Panc1 (cell line): ENCODE data around the gene ECHDC3. TPM values are rescaled to one million over a fixed set of nuclear protein-coding genes. Genes with fewer than 3 reads are reported as not detected.
A peak's percentile ranks its signal among the peaks of the same experiment; 100 is the strongest.

ENCODE experiments used
- ATAC-seq: fragments of 200-7000 bp; cut with Tn5 transposase; 2 replicates; pipeline ENCODE4 v1.9.1; 2020; ENCODE audit warnings: mild to moderate bottlenecking, moderate library complexity
- BruUV-seq: library from RNA; stranded (reverse); fragments of 400-500 nt; replicated peaks from 2 replicates; lab custom pipeline; 2021; lab: Mats Ljungman, UMichigan
- CTCF ChIA-PET: fragments of 300-600 bp; sonication (Branson Sonifier 250); formaldehyde crosslinking; loops from one replicate; lab custom pipeline; 2022; ENCODE audit warnings: antibody characterized with exemption; lab: Charles Lee
- POLR2A ChIA-PET: fragments of 300-600 bp; sonication (Branson Sonifier 250); formaldehyde crosslinking; loops from one replicate; lab custom pipeline; 2022; ENCODE audit warnings: antibody characterized with exemption; lab: Charles Lee
- DNase-seq: peaks from one replicate; pipeline ENCODE4 v3.0.0-alpha.2; 2010; ENCODE audit warnings: low read depth, low spot score
- H3K27ac ChIP-seq: 2 replicates; pipeline ENCODE4 v1.5.1; 2011; ENCODE audit warnings: mild to moderate bottlenecking, low read length, inconsistent platforms
- H3K27me3 ChIP-seq: fragments of 200-500 bp; sonication (Bioruptor generic); 2 replicates; pipeline ENCODE4 v1.6.0; 2014; ENCODE audit warnings: low read length, inconsistent platforms; ENCODE audit not compliant: control insufficient read depth, insufficient read depth
- H3K36me3 ChIP-seq: fragments of 200-500 bp; sonication (Bioruptor generic); 2 replicates; pipeline ENCODE4 v1.5.1; 2014; ENCODE audit warnings: inconsistent platforms, mild to moderate bottlenecking, low read length, moderate library complexity; ENCODE audit not compliant: control insufficient read depth, insufficient read depth
- H3K4me1 ChIP-seq: 2 replicates; pipeline ENCODE4 v1.5.1; 2011; ENCODE audit warnings: inconsistent platforms, mild to moderate bottlenecking, low read length, moderate library complexity; ENCODE audit not compliant: control insufficient read depth, insufficient read depth
- H3K4me3 ChIP-seq, 2 experiments: 2 replicates each; pipeline ENCODE4 v1.5.1; 2011 to 2012; ENCODE audit warnings: low read depth in 2 of 2, low read length in 2 of 2, mild to moderate bottlenecking in 2 of 2, inconsistent platforms in 1 of 2, moderate library complexity in 1 of 2
- H3K9me3 ChIP-seq: fragments of 200-500 bp; sonication (Bioruptor generic); 2 replicates; pipeline ENCODE4 v1.5.1; 2014; ENCODE audit warnings: low read depth, mild to moderate bottlenecking, inconsistent platforms, low read length, moderate library complexity; ENCODE audit not compliant: control insufficient read depth, insufficient read depth
- POLR2AphosphoS5 ChIP-seq: IDR thresholded peaks from 2 replicates; pipeline ENCODE4 v1.6.1; 2012; ENCODE audit warnings: mild to moderate bottlenecking, low read depth, low read length, moderate library complexity
- SIN3A ChIP-seq: IDR thresholded peaks from 2 replicates; pipeline ENCODE4 v1.6.1; 2012; ENCODE audit warnings: low read depth, mild to moderate bottlenecking, low read length, moderate library complexity, borderline replicate concordance; ENCODE audit not compliant: insufficient read depth
- TCF7L2 ChIP-seq: IDR thresholded peaks from 2 replicates; pipeline ENCODE4 v1.6.1; 2011; ENCODE audit warnings: mild to moderate bottlenecking, low read depth, low read length, inconsistent platforms
- in situ Hi-C: cut with HindIII; loops from 2 replicates; pipeline ENCODE4 v1.10.0; 2016; ENCODE audit warnings: low sequenced_read_pairs, low pct_unique_long_range_greater_than_20kb
- intact Hi-C: fragments of 100-400 bp; cut with micrococcal nuclease; formaldehyde crosslinking; loops from one replicate; pipeline ENCODE4 v1.10.0; 2022; ENCODE audit not compliant: unreplicated experiment
- total RNA-seq: library from RNA; stranded (reverse); gene quantifications from one replicate; pipeline ENCODE4 v1.2.1, GENCODE V29; 2021; ENCODE audit not compliant: unreplicated experiment
- TF ChIP-seq, protein P1 (sequence below), 2 experiments: IDR thresholded peaks; 2 replicates each; pipeline ENCODE4 v1.6.1; 2011 to 2012; ENCODE audit warnings: low read depth in 2 of 2, control low read depth in 1 of 2, low read length in 1 of 2, mild to moderate bottlenecking in 1 of 2, moderate library complexity in 1 of 2; ENCODE audit not compliant: insufficient read depth in 1 of 2
- TF ChIP-seq, protein P2 (sequence below): fragments of 450-650 bp; IDR thresholded peaks from 2 replicates; pipeline ENCODE4 v1.5.1; 2017; ENCODE audit warnings: mild to moderate bottlenecking

Gene ECHDC3
- total RNA-seq, 1 experiment from 2014 or later: 5.8 TPM

GRCh38 chr10:11757454-11757820 is 15.3 kb downstream of the ECHDC3 start:
- H3K4me3 ChIP-seq: no peak overlapping the region
- intact Hi-C loops: loop anchor here (2.0 kb wide), 1 partner anchor 59 kb away; no protein-coding TSS in a partner anchor
- H3K4me1 ChIP-seq: no peaks in the 10 kb centered on the region
- BruUV-seq: no TSS peak
- in situ Hi-C loops: no loop called here
- ATAC-seq: no peak
- DNase-seq: no peak
- H3K27ac ChIP-seq: no peak overlapping the region
- TF ChIP-seq, protein P1, sequence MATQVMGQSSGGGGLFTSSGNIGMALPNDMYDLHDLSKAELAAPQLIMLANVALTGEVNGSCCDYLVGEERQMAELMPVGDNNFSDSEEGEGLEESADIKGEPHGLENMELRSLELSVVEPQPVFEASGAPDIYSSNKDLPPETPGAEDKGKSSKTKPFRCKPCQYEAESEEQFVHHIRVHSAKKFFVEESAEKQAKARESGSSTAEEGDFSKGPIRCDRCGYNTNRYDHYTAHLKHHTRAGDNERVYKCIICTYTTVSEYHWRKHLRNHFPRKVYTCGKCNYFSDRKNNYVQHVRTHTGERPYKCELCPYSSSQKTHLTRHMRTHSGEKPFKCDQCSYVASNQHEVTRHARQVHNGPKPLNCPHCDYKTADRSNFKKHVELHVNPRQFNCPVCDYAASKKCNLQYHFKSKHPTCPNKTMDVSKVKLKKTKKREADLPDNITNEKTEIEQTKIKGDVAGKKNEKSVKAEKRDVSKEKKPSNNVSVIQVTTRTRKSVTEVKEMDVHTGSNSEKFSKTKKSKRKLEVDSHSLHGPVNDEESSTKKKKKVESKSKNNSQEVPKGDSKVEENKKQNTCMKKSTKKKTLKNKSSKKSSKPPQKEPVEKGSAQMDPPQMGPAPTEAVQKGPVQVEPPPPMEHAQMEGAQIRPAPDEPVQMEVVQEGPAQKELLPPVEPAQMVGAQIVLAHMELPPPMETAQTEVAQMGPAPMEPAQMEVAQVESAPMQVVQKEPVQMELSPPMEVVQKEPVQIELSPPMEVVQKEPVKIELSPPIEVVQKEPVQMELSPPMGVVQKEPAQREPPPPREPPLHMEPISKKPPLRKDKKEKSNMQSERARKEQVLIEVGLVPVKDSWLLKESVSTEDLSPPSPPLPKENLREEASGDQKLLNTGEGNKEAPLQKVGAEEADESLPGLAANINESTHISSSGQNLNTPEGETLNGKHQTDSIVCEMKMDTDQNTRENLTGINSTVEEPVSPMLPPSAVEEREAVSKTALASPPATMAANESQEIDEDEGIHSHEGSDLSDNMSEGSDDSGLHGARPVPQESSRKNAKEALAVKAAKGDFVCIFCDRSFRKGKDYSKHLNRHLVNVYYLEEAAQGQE (IDR thresholded peaks at IDR 0.05; ENCODE audit: insufficient read depth in 1 of 2, low read depth in 2 of 2, low read length in 1 of 2): no peak
- TF ChIP-seq SIN3A (no peak), POLR2AphosphoS5 (no peak), TCF7L2 (no peak)
- TF ChIP-seq, protein P2, sequence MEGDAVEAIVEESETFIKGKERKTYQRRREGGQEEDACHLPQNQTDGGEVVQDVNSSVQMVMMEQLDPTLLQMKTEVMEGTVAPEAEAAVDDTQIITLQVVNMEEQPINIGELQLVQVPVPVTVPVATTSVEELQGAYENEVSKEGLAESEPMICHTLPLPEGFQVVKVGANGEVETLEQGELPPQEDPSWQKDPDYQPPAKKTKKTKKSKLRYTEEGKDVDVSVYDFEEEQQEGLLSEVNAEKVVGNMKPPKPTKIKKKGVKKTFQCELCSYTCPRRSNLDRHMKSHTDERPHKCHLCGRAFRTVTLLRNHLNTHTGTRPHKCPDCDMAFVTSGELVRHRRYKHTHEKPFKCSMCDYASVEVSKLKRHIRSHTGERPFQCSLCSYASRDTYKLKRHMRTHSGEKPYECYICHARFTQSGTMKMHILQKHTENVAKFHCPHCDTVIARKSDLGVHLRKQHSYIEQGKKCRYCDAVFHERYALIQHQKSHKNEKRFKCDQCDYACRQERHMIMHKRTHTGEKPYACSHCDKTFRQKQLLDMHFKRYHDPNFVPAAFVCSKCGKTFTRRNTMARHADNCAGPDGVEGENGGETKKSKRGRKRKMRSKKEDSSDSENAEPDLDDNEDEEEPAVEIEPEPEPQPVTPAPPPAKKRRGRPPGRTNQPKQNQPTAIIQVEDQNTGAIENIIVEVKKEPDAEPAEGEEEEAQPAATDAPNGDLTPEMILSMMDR: no peak
- no peaks in the 10 kb centered on the region for H3K9me3 ChIP-seq
- H3K36me3 ChIP-seq: no peaks in the 10 kb centered on the region; the same call in 1 of the 2 replicates
- ChIA-PET CTCF (interaction anchor here (1.0 to 1.5 kb wide), 2 partner anchors 32 to 241 kb away, joined by 3 to 5 read pairs; no protein-coding TSS in a partner anchor), POLR2A (no interaction called here)
- H3K27me3 ChIP-seq: no peaks in the 10 kb centered on the region

GRCh38 chr10:11757821-11758463 is 15.8 kb downstream of the ECHDC3 start:
- no peak overlapping the region for H3K27ac ChIP-seq
- DNase-seq (peak; percentile 36), ATAC-seq (peak; percentile 99)
- H3K4me1 ChIP-seq: no peaks in the 10 kb centered on the region
- BruUV-seq: no TSS peak
- TF ChIP-seq, protein P2: peak; percentile 87
- TF ChIP-seq, protein P1 (IDR thresholded peaks at IDR 0.05; ENCODE audit: insufficient read depth in 1 of 2, low read depth in 2 of 2, low read length in 1 of 2): no peak
- intact Hi-C loops (loop anchor here (1.0 to 2.0 kb wide), 2 partner anchors 59 to 243 kb away; no protein-coding TSS in a partner anchor), in situ Hi-C loops (no loop called here)
- H3K9me3 ChIP-seq: no peaks in the 10 kb centered on the region
- H3K4me3 ChIP-seq: no peak overlapping the region
- CTCF ChIA-PET: interaction anchor here (1.0 to 1.5 kb wide), 2 partner anchors 33 to 242 kb away, joined by 3 to 5 read pairs; no protein-coding TSS in a partner anchor
- H3K36me3 ChIP-seq: no peaks in the 10 kb centered on the region
- no peaks in the 10 kb centered on the region for H3K27me3 ChIP-seq
- POLR2A ChIA-PET: no interaction called here
